Measurements from ENCODE around the gene DMRTC2.

DNA sequence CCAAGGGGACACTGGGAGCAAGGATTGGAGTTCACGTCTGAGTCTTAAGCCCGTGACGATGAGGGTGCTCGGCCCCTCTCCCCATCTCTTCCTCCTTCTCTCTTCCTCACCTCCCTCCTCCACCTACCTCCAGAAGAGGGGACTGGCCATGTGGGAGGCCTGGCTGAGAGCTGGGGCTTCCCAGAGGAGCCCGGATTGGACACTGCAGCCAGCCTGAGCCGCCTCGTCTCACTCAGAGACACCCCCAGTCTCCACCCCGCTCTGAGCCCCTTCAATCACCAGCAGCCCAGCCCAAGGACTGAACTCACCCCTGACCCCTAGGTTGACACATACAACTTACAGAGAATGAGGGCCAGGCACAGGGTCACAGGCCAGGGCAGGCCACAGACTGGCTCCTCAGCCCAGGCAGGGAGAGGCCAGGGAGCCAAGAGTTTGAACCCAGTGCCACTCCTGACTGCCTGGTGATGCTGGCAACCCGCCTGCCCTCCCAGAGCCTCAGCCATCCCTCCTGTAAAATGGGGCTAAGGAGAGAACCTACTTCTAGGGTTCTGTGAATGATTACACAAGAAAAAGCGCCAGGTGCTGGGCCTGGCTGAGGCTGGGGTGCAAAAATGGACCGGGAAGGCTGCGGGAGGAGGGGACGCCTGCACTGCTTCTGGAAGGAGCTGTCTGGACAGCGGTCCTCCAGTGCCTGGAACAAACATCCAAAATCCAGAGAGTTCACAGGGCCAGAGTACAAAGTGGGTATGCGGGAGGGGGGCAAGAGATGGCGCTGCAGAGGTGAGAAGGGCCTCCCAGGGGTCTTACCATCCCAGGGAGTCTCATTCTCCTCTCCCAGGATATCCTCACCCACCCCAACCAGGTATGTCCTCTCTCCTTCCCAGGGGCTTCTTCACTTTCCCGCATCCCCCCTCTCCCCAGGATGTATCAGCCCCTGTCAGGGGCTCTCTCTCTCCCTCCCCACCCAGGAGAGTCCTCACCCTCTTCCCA lies 33.4 kb downstream of the DMRTC2 start:
- TF ChIP-seq CTCF (IDR thresholded peaks at IDR 0.05; ENCODE audit: poor library complexity, severe bottlenecking) (no peak), SMC3 (conservative IDR thresholded peaks at IDR 0.05; ENCODE audit: poor library complexity) (no peak), EP300 (conservative IDR thresholded peaks at IDR 0.05; ENCODE audit: poor library complexity, severe bottlenecking) (no peak), TAF1 (IDR thresholded peaks at IDR 0.05; ENCODE audit: low read depth) (no peak), MXI1 (conservative IDR thresholded peaks at IDR 0.05; ENCODE audit: poor library complexity, severe bottlenecking) (no peak), POLR2AphosphoS5 (IDR thresholded peaks at IDR 0.05) (no peak)
- TF ChIP-seq, protein P1, sequence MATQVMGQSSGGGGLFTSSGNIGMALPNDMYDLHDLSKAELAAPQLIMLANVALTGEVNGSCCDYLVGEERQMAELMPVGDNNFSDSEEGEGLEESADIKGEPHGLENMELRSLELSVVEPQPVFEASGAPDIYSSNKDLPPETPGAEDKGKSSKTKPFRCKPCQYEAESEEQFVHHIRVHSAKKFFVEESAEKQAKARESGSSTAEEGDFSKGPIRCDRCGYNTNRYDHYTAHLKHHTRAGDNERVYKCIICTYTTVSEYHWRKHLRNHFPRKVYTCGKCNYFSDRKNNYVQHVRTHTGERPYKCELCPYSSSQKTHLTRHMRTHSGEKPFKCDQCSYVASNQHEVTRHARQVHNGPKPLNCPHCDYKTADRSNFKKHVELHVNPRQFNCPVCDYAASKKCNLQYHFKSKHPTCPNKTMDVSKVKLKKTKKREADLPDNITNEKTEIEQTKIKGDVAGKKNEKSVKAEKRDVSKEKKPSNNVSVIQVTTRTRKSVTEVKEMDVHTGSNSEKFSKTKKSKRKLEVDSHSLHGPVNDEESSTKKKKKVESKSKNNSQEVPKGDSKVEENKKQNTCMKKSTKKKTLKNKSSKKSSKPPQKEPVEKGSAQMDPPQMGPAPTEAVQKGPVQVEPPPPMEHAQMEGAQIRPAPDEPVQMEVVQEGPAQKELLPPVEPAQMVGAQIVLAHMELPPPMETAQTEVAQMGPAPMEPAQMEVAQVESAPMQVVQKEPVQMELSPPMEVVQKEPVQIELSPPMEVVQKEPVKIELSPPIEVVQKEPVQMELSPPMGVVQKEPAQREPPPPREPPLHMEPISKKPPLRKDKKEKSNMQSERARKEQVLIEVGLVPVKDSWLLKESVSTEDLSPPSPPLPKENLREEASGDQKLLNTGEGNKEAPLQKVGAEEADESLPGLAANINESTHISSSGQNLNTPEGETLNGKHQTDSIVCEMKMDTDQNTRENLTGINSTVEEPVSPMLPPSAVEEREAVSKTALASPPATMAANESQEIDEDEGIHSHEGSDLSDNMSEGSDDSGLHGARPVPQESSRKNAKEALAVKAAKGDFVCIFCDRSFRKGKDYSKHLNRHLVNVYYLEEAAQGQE (IDR thresholded peaks at IDR 0.05; ENCODE audit: borderline replicate concordance): no peak

Data from neural cell (in vitro differentiated cells).